ENCODE data around the gene SIRT1. TPM values are rescaled to one million over a fixed set of nuclear protein-coding genes. Genes with fewer than 3 reads are reported as not detected.
A peak's percentile ranks its signal among the peaks of the same experiment; 100 is the strongest.

SIRT1 gene
- total and polyA plus RNA-seq, 2 of the 8 experiments (the other 6 are each of a cell fraction or from before 2014, with no cell fraction given): 22.6 to 70.9 TPM

- DNase-seq (ENCODE audit: low read depth in 1 of 2, low spot score in 2 of 2) (no peak), FAIRE-seq (no peak)
- H3K14ac ChIP-seq (ENCODE audit: insufficient read length): no peak overlapping the region
- H3K79me1 ChIP-seq (ENCODE audit: low read depth, low read length): no peaks in the 10 kb centered on the region
- H3K4ac ChIP-seq (replicated peaks; ENCODE audit: insufficient read length, low read depth, low read length): no peak overlapping the region
- no peaks in the 10 kb centered on the region for H3K79me2 ChIP-seq (ENCODE audit: control insufficient read depth in 1 of 2, insufficient read depth in 2 of 2, low read length in 2 of 2)
- ChIA-PET CTCF (ENCODE audit: partially characterized antibody) (interaction anchor here (1.0 kb wide), 1 partner anchor 40 kb away, joined by 3 read pairs; no protein-coding TSS in a partner anchor), POLR2A (ENCODE audit: partially characterized antibody) (interaction anchor here (1.4 to 1.7 kb wide), 3 partner anchors 8 to 398 kb away, joined by 3 to 5 read pairs (median 3); partner anchors contain the start of gene HNRNPH3)
- no peaks in the 10 kb centered on the region for H3K27me3 ChIP-seq (replicated peaks in 1 of 4; ENCODE audit: control insufficient read depth in 3 of 4, extremely low read depth in 1 of 4, insufficient read depth in 3 of 4, low read length in 3 of 4)
- no peaks in the 10 kb centered on the region for H4K20me1 ChIP-seq (replicated peaks in 1 of 2; ENCODE audit: control insufficient read depth in 1 of 2, insufficient read depth in 2 of 2, low read length in 2 of 2)
- H3K4me1 ChIP-seq (replicated peaks in 1 of 4; ENCODE audit: control insufficient read depth in 3 of 4, insufficient read depth in 4 of 4, low read length in 3 of 4): no peaks in the 10 kb centered on the region; a peak in 1 of 7 replicates
- no peak overlapping the region for H2BK15ac ChIP-seq (ENCODE audit: low read length)
- no peak overlapping the region for H3K9ac ChIP-seq (replicated peaks in 1 of 4; ENCODE audit: extremely low read depth in 1 of 4, low read depth in 3 of 4, low read length in 3 of 4)
- H3K23ac ChIP-seq (ENCODE audit: insufficient read length): no peak overlapping the region
- H3K23me2 ChIP-seq (ENCODE audit: low read depth, low read length): no peaks in the 10 kb centered on the region
- no peak overlapping the region for H4K5ac ChIP-seq (ENCODE audit: insufficient read length, low read depth, low read length)
- H4K91ac ChIP-seq (replicated peaks; ENCODE audit: insufficient read length, low read length): no peak overlapping the region
- no peak overlapping the region for H2BK5ac ChIP-seq (ENCODE audit: low read depth, low read length)
- H2BK12ac ChIP-seq (ENCODE audit: low read depth, low read length): no peak overlapping the region
- H2AFZ ChIP-seq (ENCODE audit: low read length): no peak overlapping the region
- H3K18ac ChIP-seq (ENCODE audit: extremely low read depth, low read length): no peak overlapping the region
- H2BK120ac ChIP-seq (replicated peaks; ENCODE audit: low read depth, low read length): no peak overlapping the region
- WGBS, 2 experiments (ENCODE audit: extremely low coverage in 1 of 2, insufficient coverage in 1 of 2, insufficient read length in 1 of 2, insufficient replicate concordance in 2 of 2, low coverage in 1 of 2, low lambda C conversion rate in 2 of 2, missing lambda C conversion rate in 1 of 2): 87% methylated on average over 1 of the region's 1 CpG; no CpG with 5 or more reads in 1 of the 2 experiments
- no peak overlapping the region for H2AK5ac ChIP-seq (ENCODE audit: low read depth, low read length)
- H3K9me3 ChIP-seq (ENCODE audit: insufficient read depth in 2 of 2, low read depth in 1 of 2, low read length in 1 of 2): no peaks in the 10 kb centered on the region
- peaks cover 3 to 24% (median 5%) of the 10 kb centered on the region in 4 experiments; a peak in 6 of 8 replicates for H3K36me3 ChIP-seq (ENCODE audit: control insufficient read depth in 2 of 4, insufficient read depth in 4 of 4, low read length in 3 of 4)
- peak overlapping the region; percentile 69 for H3K56ac ChIP-seq (replicated peaks; ENCODE audit: insufficient read length, low read depth, low read length)
- TF ChIP-seq POLR2AphosphoS5 (IDR thresholded peaks at IDR 0.05; ENCODE audit: low read depth, low read length): no peak
- no peak for TF ChIP-seq SIRT6 (IDR thresholded peaks at IDR 0.05; ENCODE audit: low read length)
- TF ChIP-seq FOSL1 (IDR thresholded peaks at IDR 0.05; ENCODE audit: insufficient read depth, low read depth, low read length): no peak
- TF ChIP-seq SP1 (IDR thresholded peaks at IDR 0.05; ENCODE audit: low read depth, low read length): no peak
- TF ChIP-seq TCF12 (IDR thresholded peaks at IDR 0.05; ENCODE audit: low read depth, low read length): no peak
- no peak for TF ChIP-seq EZH2 (IDR thresholded peaks at IDR 0.05; ENCODE audit: low read depth, low read length, severe bottlenecking)
- no peak for TF ChIP-seq KDM1A (IDR thresholded peaks at IDR 0.05; ENCODE audit: borderline replicate concordance, low read length)
- no peak for TF ChIP-seq SIX5 (IDR thresholded peaks at IDR 0.05; ENCODE audit: low read depth, low read length)
- TF ChIP-seq YY1 (IDR thresholded peaks at IDR 0.05; ENCODE audit: low read depth, low read length): no peak
- TF ChIP-seq TAF1 (IDR thresholded peaks at IDR 0.05; ENCODE audit: low read depth, low read length): no peak
- no peak for TF ChIP-seq CHD2 (IDR thresholded peaks at IDR 0.05; ENCODE audit: low read length)
- no peak for TF ChIP-seq SP4 (IDR thresholded peaks at IDR 0.05; ENCODE audit: low read length)
- TF ChIP-seq BACH1 (IDR thresholded peaks at IDR 0.05; ENCODE audit: low read length): no peak
- TF ChIP-seq GTF2F1 (IDR thresholded peaks at IDR 0.05; ENCODE audit: borderline replicate concordance, low read depth, low read length): no peak
- no peak for TF ChIP-seq SRF (IDR thresholded peaks at IDR 0.05; ENCODE audit: low read depth, low read length)
- no peak overlapping the region for H4K8ac ChIP-seq (ENCODE audit: extremely low read depth, insufficient read depth, low read length)
- no peak overlapping the region for H3K4me3 ChIP-seq (ENCODE audit: extremely low read depth in 1 of 4, insufficient read depth in 2 of 4, low read depth in 3 of 4, low read length in 4 of 4)
- no peak overlapping the region for H3K27ac ChIP-seq (ENCODE audit: low read depth, low read length)
- no peak overlapping the region for H3K4me2 ChIP-seq (ENCODE audit: insufficient read depth in 1 of 2, low read depth in 2 of 2, low read length in 2 of 2)
- H2BK20ac ChIP-seq (ENCODE audit: low read length): no peak overlapping the region
Observed at GRCh38 chr10:67934336-67934735, 49.9 kb downstream of the SIRT1 start.

Measured in H1 (cell line).